Measurements from ENCODE around the gene RNF214.

DNA sequence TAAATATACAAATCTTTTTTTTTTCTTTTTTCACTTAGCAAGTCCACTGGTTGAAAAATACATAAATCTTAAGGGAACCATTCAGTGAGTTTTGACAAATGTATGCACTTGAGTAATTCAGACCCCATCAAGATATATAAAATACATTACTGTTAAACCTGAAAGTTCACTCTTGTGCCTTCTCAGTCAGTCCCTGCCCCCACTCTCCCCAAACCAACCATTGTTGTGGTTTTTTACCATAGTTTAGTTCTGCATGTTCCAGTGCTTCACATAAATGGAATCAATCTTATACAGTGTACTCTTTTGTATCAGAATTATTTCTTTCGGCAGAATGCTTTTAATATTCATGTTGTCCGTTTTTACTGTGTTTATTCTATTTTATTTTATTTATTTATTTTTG is 26.1 kb downstream of the RNF214 start:
- TF ChIP-seq, protein P1, sequence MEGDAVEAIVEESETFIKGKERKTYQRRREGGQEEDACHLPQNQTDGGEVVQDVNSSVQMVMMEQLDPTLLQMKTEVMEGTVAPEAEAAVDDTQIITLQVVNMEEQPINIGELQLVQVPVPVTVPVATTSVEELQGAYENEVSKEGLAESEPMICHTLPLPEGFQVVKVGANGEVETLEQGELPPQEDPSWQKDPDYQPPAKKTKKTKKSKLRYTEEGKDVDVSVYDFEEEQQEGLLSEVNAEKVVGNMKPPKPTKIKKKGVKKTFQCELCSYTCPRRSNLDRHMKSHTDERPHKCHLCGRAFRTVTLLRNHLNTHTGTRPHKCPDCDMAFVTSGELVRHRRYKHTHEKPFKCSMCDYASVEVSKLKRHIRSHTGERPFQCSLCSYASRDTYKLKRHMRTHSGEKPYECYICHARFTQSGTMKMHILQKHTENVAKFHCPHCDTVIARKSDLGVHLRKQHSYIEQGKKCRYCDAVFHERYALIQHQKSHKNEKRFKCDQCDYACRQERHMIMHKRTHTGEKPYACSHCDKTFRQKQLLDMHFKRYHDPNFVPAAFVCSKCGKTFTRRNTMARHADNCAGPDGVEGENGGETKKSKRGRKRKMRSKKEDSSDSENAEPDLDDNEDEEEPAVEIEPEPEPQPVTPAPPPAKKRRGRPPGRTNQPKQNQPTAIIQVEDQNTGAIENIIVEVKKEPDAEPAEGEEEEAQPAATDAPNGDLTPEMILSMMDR (IDR thresholded peaks at IDR 0.05): no peak
- TF ChIP-seq EZH2 (IDR thresholded peaks at IDR 0.05; ENCODE audit: borderline replicate concordance, insufficient read depth, low read depth, low read length, poor library complexity, severe bottlenecking): no peak
